K562 (cell line): ENCODE data around the gene ABCB9.
A peak's percentile ranks its signal among the peaks of the same experiment; 100 is the strongest.

Experiments used
- CTCF ChIP-seq, 3 experiments: IDR thresholded peaks in 2 of 3; conservative IDR thresholded peaks in 1 of 3; 2 replicates each; pipeline ENCODE4 v1.5.1; 2011 to 2012; ENCODE audit warnings: low read length in 3 of 3, mild to moderate bottlenecking in 3 of 3, control low read depth in 2 of 3, improper control_type of control experiment in 1 of 3, inconsistent platforms in 1 of 3, low read depth in 1 of 3, mixed read lengths in 1 of 3, moderate library complexity in 1 of 3; ENCODE audit not compliant: insufficient read depth in 2 of 3
- ERF ChIP-seq: fragments of 450-650 bp; formaldehyde crosslinking; IDR thresholded peaks from 2 replicates; pipeline ENCODE4 v1.4.0; 2020; ENCODE audit warnings: mild to moderate bottlenecking, mixed read lengths
- FOXJ3 ChIP-seq: sonication (generic); formaldehyde crosslinking; IDR thresholded peaks from 2 replicates; pipeline ENCODE4 v1.4.0; 2020; ENCODE audit warnings: mild to moderate bottlenecking, missing genetic modification reagents
- KDM1A ChIP-seq, 2 experiments: fragments of 450-650 bp; IDR thresholded peaks; 2 replicates each; pipeline ENCODE4 v1.6.1; 2016; ENCODE audit warnings: mild to moderate bottlenecking in 2 of 2
- MAZ ChIP-seq, 2 experiments: fragments of 450-650 bp in 1 of 2; sonication (generic) in 1 of 2; formaldehyde crosslinking; IDR thresholded peaks in 1 of 2; conservative IDR thresholded peaks in 1 of 2; 2 replicates each; pipeline versions ENCODE4 v1.4.0 to v1.5.0; 2020; ENCODE audit warnings: mild to moderate bottlenecking in 1 of 2, missing genetic modification reagents in 1 of 2
- MYC ChIP-seq, 2 experiments: fragments of 250-450 bp in 1 of 2; sonication (Bioruptor Pico) in 1 of 2; IDR thresholded peaks; 2 replicates each; pipeline versions ENCODE4 v1.5.1 to v1.6.1; 2012 to 2021; ENCODE audit warnings: low read depth in 2 of 2, borderline replicate concordance in 1 of 2, improper control_type of control experiment in 1 of 2, low read length in 1 of 2, mild to moderate bottlenecking in 1 of 2, moderate library complexity in 1 of 2
- POLR2A ChIP-seq: fragments of 450-650 bp; conservative IDR thresholded peaks from 2 replicates; pipeline ENCODE4 v1.6.1; 2016
- TOE1 ChIP-seq, 2 experiments: fragments of 450-650 bp in 1 of 2; sonication (generic) in 1 of 2; formaldehyde crosslinking in 1 of 2; IDR thresholded peaks; 2 replicates each; pipeline versions ENCODE4 v1.7.1 to v1.8.0; 2016 to 2022; ENCODE audit warnings: borderline replicate concordance in 2 of 2, mild to moderate bottlenecking in 2 of 2, antibody characterized with exemption in 1 of 2, inconsistent platforms in 1 of 2, low read depth in 1 of 2, missing genetic modification reagents in 1 of 2, moderate library complexity in 1 of 2
- ZBTB26 ChIP-seq: fragments of 450-650 bp; formaldehyde crosslinking; IDR thresholded peaks from 2 replicates; pipeline ENCODE4 v1.4.0; 2022; ENCODE audit warnings: missing genetic modification characterization
- ZNF696 ChIP-seq: fragments of 250-450 bp; sonication (Bioruptor Pico); conservative IDR thresholded peaks from 2 replicates; pipeline ENCODE4 v1.4.0; 2020; ENCODE audit warnings: mild to moderate bottlenecking, moderate library complexity
- TF ChIP-seq, protein P1 (sequence below): fragments of 450-650 bp; IDR thresholded peaks from 2 replicates; pipeline ENCODE4 v1.6.1; 2016

DNA sequence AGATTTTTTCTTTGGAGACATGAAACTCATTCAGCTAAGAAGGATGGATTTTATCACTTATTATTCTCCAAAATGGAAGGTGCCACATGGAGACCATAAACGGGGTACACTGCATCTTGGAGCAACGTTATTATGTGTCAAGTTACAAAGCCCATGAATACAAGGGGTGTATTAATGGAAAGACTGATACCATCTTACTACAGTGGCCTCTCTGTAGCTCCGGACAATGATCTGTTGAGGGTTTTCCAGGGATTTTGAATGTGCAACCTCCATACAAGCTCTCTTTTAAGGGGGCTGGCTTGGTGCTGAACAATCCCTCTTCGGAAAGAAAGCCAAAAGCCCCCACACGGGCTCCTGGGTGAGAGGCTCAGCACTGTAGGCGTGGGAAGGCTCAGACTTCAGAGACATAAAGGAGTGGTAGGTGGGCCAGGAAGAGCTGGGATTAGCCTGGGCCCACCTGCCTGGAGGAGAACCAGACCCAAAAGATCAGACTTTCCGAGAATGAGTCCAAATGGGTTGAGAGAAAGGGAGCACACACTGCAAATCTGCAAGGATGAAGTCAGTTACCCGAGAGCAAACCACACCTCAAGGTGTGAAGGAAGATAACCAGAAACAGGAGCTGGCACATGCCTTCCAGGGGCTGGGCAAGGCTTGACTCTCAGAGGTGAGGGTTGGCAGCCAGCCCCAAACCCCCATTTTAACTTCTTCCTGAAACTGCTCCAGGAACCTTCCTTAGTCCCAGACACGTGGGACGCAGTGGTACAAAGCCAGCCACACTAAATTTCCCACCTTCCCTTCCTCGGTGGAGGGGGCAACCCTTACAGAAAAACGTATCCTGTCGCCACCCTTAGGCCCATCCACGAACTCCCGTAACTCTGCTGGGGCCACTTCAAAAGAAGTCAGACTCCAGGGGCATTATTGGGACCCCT is 71.8 kb downstream of the ABCB9 start:
- TF ChIP-seq TOE1 (IDR thresholded peaks at IDR 0.05; ENCODE audit: borderline replicate concordance) = no peak
- no peak for TF ChIP-seq TOE1 (CRISPR knock-in tag; IDR thresholded peaks at IDR 0.05; ENCODE audit: borderline replicate concordance, low read depth)
- TF ChIP-seq FOXJ3 = no peak
- peak in 2 of 3 experiments; percentile 26 to 38; a peak in 1 of 6 replicates for TF ChIP-seq CTCF (IDR thresholded peaks at IDR 0.05 in 2 of 3, conservative IDR thresholded peaks at IDR 0.05 in 1 of 3; ENCODE audit: insufficient read depth in 2 of 3, low read depth in 1 of 3, low read length in 3 of 3)
- peak; percentile 11; the same call in 1 of the 2 replicates for TF ChIP-seq MYC (IDR thresholded peaks at IDR 0.05; ENCODE audit: low read depth, low read length)
- TF ChIP-seq MYC (CRISPR knock-in tag; IDR thresholded peaks at IDR 0.05; ENCODE audit: borderline replicate concordance, low read depth) = no peak
- no peak for TF ChIP-seq ZBTB26 (CRISPR knock-in tag)
- no peak for TF ChIP-seq KDM1A (IDR thresholded peaks at IDR 0.05)
- TF ChIP-seq MAZ (CRISPR knock-in tag; conservative IDR thresholded peaks at IDR 0.05 in 1 of 2, IDR thresholded peaks at IDR 0.05 in 1 of 2) = no peak
- TF ChIP-seq, protein P1, sequence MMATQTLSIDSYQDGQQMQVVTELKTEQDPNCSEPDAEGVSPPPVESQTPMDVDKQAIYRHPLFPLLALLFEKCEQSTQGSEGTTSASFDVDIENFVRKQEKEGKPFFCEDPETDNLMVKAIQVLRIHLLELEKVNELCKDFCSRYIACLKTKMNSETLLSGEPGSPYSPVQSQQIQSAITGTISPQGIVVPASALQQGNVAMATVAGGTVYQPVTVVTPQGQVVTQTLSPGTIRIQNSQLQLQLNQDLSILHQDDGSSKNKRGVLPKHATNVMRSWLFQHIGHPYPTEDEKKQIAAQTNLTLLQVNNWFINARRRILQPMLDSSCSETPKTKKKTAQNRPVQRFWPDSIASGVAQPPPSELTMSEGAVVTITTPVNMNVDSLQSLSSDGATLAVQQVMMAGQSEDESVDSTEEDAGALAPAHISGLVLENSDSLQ = no peak
- no peak for TF ChIP-seq ZNF696 (CRISPR knock-in tag)
- TF ChIP-seq ERF (CRISPR knock-in tag) = no peak
- no peak for TF ChIP-seq POLR2A
